Stimulated activated CD4-positive, alpha-beta T cell treated with anti-CD3 and anti-CD28 coated beads, Interleukin-15, amount 100 ng/mL, for 24 hours (primary cell): ENCODE measurements around the gene CDX1.

ENCODE experiments used
- DNase-seq: peaks from one replicate; pipeline ENCODE4 v3.0.0-alpha.2; 2020

The CDX1 gene

GRCh38 chr5:150163547-150164059 lies 3.0 kb upstream of the CDX1 start:
- DNase-seq: no peak

- no peak for DNase-seq
Measured at GRCh38 chr5:150164211-150164980, 2.2 kb upstream of the CDX1 start.

- DNase-seq: no peak
Measured at GRCh38 chr5:150166037-150166649, 435 bp upstream of the CDX1 start.

- no peak for DNase-seq
Measured at GRCh38 chr5:150167512-150167850, 903 bp downstream of the CDX1 start.

GRCh38 chr5:150167908-150168307 lies 1.3 kb downstream of the CDX1 start:
- DNase-seq: no peak

- no peak for DNase-seq
Measured at GRCh38 chr5:150168864-150169263, 2.3 kb downstream of the CDX1 start.

GRCh38 chr5:150172145-150172544 lies 5.6 kb downstream of the CDX1 start:
- no peak for DNase-seq

- DNase-seq: no peak
Measured at GRCh38 chr5:150172556-150172955, 6.0 kb downstream of the CDX1 start.

- no peak for DNase-seq
Measured at GRCh38 chr5:150173161-150173560, 6.6 kb downstream of the CDX1 start.

- DNase-seq: no peak
Measured at GRCh38 chr5:150174285-150174684, 7.7 kb downstream of the CDX1 start.

GRCh38 chr5:150175076-150175475 lies 8.5 kb downstream of the CDX1 start:
- DNase-seq: no peak

- no peak for DNase-seq
Measured at GRCh38 chr5:150175536-150175935, 9.0 kb downstream of the CDX1 start.

- DNase-seq: no peak
Measured at GRCh38 chr5:150176745-150177477, 10.3 kb downstream of the CDX1 start.

GRCh38 chr5:150177721-150178120 lies 11.1 kb downstream of the CDX1 start:
- DNase-seq: no peak

- DNase-seq: no peak
Measured at GRCh38 chr5:150178262-150178661, 11.7 kb downstream of the CDX1 start.

- DNase-seq: no peak
Measured at GRCh38 chr5:150179019-150179620, 12.5 kb downstream of the CDX1 start.

- DNase-seq: no peak
Measured at GRCh38 chr5:150180241-150181026, 13.9 kb downstream of the CDX1 start.

GRCh38 chr5:150181027-150181426 lies 14.4 kb downstream of the CDX1 start:
- DNase-seq: no peak

- no peak for DNase-seq
Measured at GRCh38 chr5:150181766-150182545, 15.4 kb downstream of the CDX1 start.

- no peak for DNase-seq
Measured at GRCh38 chr5:150182774-150183173, 16.2 kb downstream of the CDX1 start.

- DNase-seq: no peak
Measured at GRCh38 chr5:150183436-150183835, 16.9 kb downstream of the CDX1 start.

- no peak for DNase-seq
Measured at GRCh38 chr5:150184006-150184405, 17.4 kb downstream of the CDX1 start.
